ENCODE measurements around the gene CLCN2.
"Not testable (repeated sequence)": the region's sequence is repeated elsewhere in the genome, so short reads cannot be mapped to it uniquely, and the experiment has no call there.

CLCN2 gene

GRCh38 chr3:184344579-184345316 is 16.7 kb downstream of the CLCN2 start:
- H4K20me1 ChIP-seq (ENCODE audit: low read depth, low read length): no peaks in the 10 kb centered on the region
- no peaks in the 10 kb centered on the region for H3K9me2 ChIP-seq (replicated peaks; ENCODE audit: insufficient read depth, low read length)
- H3K36me3 ChIP-seq (ENCODE audit: low read length): no peaks in the 10 kb centered on the region
- TF ChIP-seq EZH2phosphoT487 (conservative IDR thresholded peaks at IDR 0.05; ENCODE audit: low read length) (no peak), CTCF (IDR thresholded peaks at IDR 0.05; ENCODE audit: insufficient read depth, low read length, poor library complexity, severe bottlenecking) (no peak)
- H3K4me2 ChIP-seq (ENCODE audit: low read depth, low read length, poor library complexity, severe bottlenecking): no peak overlapping the region
- no peaks in the 10 kb centered on the region for H3F3A ChIP-seq (ENCODE audit: insufficient read depth)
- H3K27ac ChIP-seq (ENCODE audit: low read depth, low read length): no peak overlapping the region
- no peak overlapping the region for H3K9ac ChIP-seq (ENCODE audit: low read length)
- no peaks in the 10 kb centered on the region for H3K9me3 ChIP-seq (ENCODE audit: insufficient read depth, low read length)
- H3K4me3 ChIP-seq (ENCODE audit: insufficient read depth, low read length, poor library complexity, severe bottlenecking): no peak overlapping the region
- H3K27me3 ChIP-seq (ENCODE audit: low read length): no peaks in the 10 kb centered on the region
- no peak overlapping the region for H2AFZ ChIP-seq (ENCODE audit: low read depth, low read length, severe bottlenecking)
- H3K79me2 ChIP-seq (ENCODE audit: insufficient read depth, low read length): no peaks in the 10 kb centered on the region

DNA sequence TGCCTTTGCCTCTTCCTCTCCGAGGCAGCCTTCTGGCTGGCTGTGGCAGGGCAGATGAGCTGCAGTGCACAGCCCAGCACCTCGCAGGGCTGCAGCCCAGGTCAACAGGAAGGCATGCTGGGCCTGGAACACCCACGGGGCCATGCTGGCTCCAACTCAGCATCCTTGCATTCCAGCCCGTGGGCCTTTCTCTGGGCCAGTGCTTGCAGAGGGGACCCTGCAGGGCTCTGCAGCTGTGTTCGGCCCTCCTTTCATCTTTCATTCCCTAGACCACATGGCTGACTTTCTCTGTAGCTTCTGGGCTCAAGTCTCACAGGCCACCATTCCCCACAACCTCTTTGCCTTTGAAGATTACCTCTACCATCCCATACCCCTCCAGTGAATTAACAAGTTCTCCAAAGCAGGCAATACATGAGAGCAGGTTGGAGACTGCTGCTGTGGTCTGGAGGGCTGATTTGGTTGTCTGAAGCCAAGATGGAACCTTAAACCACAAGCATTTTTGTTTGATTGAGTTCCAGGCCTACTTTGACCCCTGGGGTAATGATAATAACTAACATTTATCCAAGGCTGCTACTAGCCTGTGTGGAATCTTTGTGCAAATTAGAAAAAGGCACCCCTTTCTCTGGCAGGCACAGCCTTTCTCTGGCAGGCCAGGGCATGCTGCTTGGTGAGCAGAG is 18.1 kb downstream of the CLCN2 start:
- Histone ChIP-seq H2AFZ (ENCODE audit: low read depth, low read length, severe bottlenecking) (no peak overlapping the region), H3K27ac (ENCODE audit: low read depth, low read length) (no peak overlapping the region), H3K36me3 (ENCODE audit: low read length) (no peaks in the 10 kb centered on the region), H3K79me2 (ENCODE audit: insufficient read depth, low read length) (no peaks in the 10 kb centered on the region), H3K9me3 (ENCODE audit: insufficient read depth, low read length) (no peaks in the 10 kb centered on the region), H3K9ac (ENCODE audit: low read length) (no peak overlapping the region), H3K4me2 (ENCODE audit: low read depth, low read length, poor library complexity, severe bottlenecking) (no peak overlapping the region), H3K27me3 (ENCODE audit: low read length) (no peaks in the 10 kb centered on the region), H3K9me2 (replicated peaks; ENCODE audit: insufficient read depth, low read length) (no peaks in the 10 kb centered on the region), H3F3A (ENCODE audit: insufficient read depth) (no peaks in the 10 kb centered on the region), H4K20me1 (ENCODE audit: low read depth, low read length) (no peaks in the 10 kb centered on the region), H3K4me3 (ENCODE audit: insufficient read depth, low read length, poor library complexity, severe bottlenecking) (no peak overlapping the region)
- TF ChIP-seq CTCF (IDR thresholded peaks at IDR 0.05; ENCODE audit: insufficient read depth, low read length, poor library complexity, severe bottlenecking) (no peak), EZH2phosphoT487 (conservative IDR thresholded peaks at IDR 0.05; ENCODE audit: low read length) (no peak)

GRCh38 chr3:184341925-184342324 is 19.5 kb downstream of the CLCN2 start:
- Histone ChIP-seq H3K9ac (ENCODE audit: low read length) (no peak overlapping the region), H3K9me3 (ENCODE audit: insufficient read depth, low read length) (no peaks in the 10 kb centered on the region), H3K27ac (ENCODE audit: low read depth, low read length) (no peak overlapping the region), H3K4me2 (ENCODE audit: low read depth, low read length, poor library complexity, severe bottlenecking) (no peak overlapping the region), H2AFZ (ENCODE audit: low read depth, low read length, severe bottlenecking) (no peak overlapping the region), H3K79me2 (ENCODE audit: insufficient read depth, low read length) (no peaks in the 10 kb centered on the region), H3K4me3 (ENCODE audit: insufficient read depth, low read length, poor library complexity, severe bottlenecking) (no peak overlapping the region), H4K20me1 (ENCODE audit: low read depth, low read length) (no peaks in the 10 kb centered on the region), H3F3A (ENCODE audit: insufficient read depth) (no peaks in the 10 kb centered on the region), H3K36me3 (ENCODE audit: low read length) (no peaks in the 10 kb centered on the region), H3K27me3 (ENCODE audit: low read length) (no peaks in the 10 kb centered on the region), H3K9me2 (replicated peaks; ENCODE audit: insufficient read depth, low read length) (no peaks in the 10 kb centered on the region)
- TF ChIP-seq EZH2phosphoT487 (conservative IDR thresholded peaks at IDR 0.05; ENCODE audit: low read length) (no peak), CTCF (IDR thresholded peaks at IDR 0.05; ENCODE audit: insufficient read depth, low read length, poor library complexity, severe bottlenecking) (no peak)

DNA sequence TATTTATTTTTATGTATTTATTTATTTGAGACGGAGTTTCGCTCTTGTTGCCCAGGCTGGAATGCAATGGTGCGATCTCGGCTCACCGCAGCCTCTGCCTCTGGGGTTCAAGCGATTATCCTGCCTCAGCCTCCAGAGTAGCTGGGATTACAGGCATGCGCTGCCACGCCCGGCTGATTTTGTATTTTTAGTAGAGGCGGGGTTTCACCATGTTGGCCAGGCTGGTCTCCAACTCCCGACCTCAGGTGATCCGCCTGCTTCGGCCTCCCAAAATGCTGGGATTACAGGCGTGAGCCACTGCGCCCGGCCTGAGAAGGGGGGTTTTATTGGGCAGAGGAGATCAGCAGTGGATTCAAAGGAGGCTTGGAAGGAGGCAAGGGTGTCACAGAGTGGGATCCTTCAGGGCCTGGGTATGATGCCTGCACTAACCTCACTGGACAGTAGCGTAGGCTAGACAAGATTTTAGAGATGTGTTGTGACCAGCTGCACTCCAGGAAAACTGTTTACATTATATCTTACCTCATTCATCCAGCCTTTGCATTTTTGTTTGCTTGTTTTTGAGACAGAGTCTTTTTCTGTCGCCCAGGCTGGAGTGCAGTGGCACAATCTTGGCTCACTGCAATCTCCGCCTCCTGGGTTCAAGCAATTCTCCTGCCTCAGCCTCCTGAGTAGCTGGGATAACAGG is 21.8 kb downstream of the CLCN2 start:
- not testable (repeated sequence) for H3K9ac ChIP-seq (ENCODE audit: low read length); H4K20me1 ChIP-seq (ENCODE audit: low read depth, low read length); H3K4me3 ChIP-seq (ENCODE audit: insufficient read depth, low read length, poor library complexity, severe bottlenecking); H3K79me2 ChIP-seq (ENCODE audit: insufficient read depth, low read length); H2AFZ ChIP-seq (ENCODE audit: low read depth, low read length, severe bottlenecking); H3K9me2 ChIP-seq (replicated peaks; ENCODE audit: insufficient read depth, low read length); H3K36me3 ChIP-seq (ENCODE audit: low read length); H3K9me3 ChIP-seq (ENCODE audit: insufficient read depth, low read length); H3K4me2 ChIP-seq (ENCODE audit: low read depth, low read length, poor library complexity, severe bottlenecking); H3K27me3 ChIP-seq (ENCODE audit: low read length); H3K27ac ChIP-seq (ENCODE audit: low read depth, low read length)
- peaks cover 11% of the 10 kb centered on the region for H3F3A ChIP-seq (ENCODE audit: insufficient read depth)

Measured in SU-DHL-6 (cell line).